Hepatocyte (in vitro differentiated cells): ENCODE results near the gene BCL2.

Experiments
- CTCF ChIP-seq: fragments of 200-600 bp; sonication (generic); IDR thresholded peaks from 2 replicates; pipeline ENCODE4 v1.5.1; 2016; ENCODE audit warnings: antibody characterized with exemption, mild to moderate bottlenecking; ENCODE audit not compliant: poor library complexity
- EZH2phosphoT487 ChIP-seq: fragments of 200-600 bp; sonication (generic); IDR thresholded peaks from one replicate; pipeline ENCODE4 v1.6.1; 2018; ENCODE audit warnings: antibody characterized with exemption, mild to moderate bottlenecking, low read depth, moderate library complexity; ENCODE audit not compliant: unreplicated experiment, severe bottlenecking

- TF ChIP-seq CTCF (no peak), EZH2phosphoT487 (no peak)
Observed at GRCh38 chr18:63131959-63132818, 187.4 kb downstream of the BCL2 start.
